A673 (cell line): ENCODE data around the gene PRUNE2.
A peak's percentile ranks its signal among the peaks of the same experiment; 100 is the strongest.

ENCODE experiments used
- EZH2 ChIP-seq: fragments of 200-600 bp; sonication (generic); IDR thresholded peaks from 2 replicates; pipeline ENCODE4 v1.6.1; 2017; ENCODE audit warnings: borderline replicate concordance, low read depth, mild to moderate bottlenecking, mixed read lengths, antibody characterized with exemption, low read length; ENCODE audit not compliant: poor library complexity, severe bottlenecking
- TF ChIP-seq, protein P1 (sequence below): fragments of 300-800, 200-600 bp; sonication (generic); conservative IDR thresholded peaks from 2 replicates; pipeline ENCODE4 v1.5.1; 2017; ENCODE audit warnings: low read depth, mild to moderate bottlenecking, antibody characterized with exemption, low read length, moderate library complexity, mixed read lengths

DNA sequence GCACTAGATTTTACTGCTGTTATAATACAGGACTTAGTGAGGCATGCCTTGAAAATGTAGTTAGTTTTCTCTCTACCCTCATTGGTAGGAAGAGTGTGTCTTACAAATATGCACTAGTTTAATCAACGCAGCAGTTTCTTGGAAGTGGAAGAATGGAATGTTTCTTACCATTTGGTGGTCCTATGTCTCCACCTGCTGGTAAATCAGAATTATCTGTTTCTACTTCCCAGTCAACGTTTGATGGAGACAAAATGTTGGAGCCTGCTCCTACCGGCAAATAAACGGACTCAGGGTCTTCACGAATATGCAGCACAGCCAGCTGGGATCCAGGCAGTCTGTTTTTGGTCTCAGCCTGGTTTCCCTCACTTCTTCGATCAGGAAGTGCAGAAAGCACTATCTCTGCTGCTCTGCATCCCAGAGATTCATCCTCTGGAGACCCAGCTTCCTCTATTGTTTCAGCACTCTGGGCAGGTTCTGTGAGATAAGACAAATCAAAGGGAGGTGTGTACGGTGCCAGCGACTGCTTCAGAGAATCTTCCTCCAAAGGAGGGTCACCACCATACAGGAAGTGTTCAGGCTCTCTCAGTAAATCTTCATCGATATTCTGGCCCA, 201.2 kb downstream of the PRUNE2 start:
- no peak for TF ChIP-seq EZH2
- TF ChIP-seq, protein P1, sequence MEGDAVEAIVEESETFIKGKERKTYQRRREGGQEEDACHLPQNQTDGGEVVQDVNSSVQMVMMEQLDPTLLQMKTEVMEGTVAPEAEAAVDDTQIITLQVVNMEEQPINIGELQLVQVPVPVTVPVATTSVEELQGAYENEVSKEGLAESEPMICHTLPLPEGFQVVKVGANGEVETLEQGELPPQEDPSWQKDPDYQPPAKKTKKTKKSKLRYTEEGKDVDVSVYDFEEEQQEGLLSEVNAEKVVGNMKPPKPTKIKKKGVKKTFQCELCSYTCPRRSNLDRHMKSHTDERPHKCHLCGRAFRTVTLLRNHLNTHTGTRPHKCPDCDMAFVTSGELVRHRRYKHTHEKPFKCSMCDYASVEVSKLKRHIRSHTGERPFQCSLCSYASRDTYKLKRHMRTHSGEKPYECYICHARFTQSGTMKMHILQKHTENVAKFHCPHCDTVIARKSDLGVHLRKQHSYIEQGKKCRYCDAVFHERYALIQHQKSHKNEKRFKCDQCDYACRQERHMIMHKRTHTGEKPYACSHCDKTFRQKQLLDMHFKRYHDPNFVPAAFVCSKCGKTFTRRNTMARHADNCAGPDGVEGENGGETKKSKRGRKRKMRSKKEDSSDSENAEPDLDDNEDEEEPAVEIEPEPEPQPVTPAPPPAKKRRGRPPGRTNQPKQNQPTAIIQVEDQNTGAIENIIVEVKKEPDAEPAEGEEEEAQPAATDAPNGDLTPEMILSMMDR = peak; percentile 63
